Myometrial cell (primary cell): ENCODE results near the gene SELENOS. TPM values are rescaled to one million over a fixed set of nuclear protein-coding genes. Genes with fewer than 3 reads are reported as not detected.

Source experiments
- total RNA-seq: library from RNA; depleted of rRNA; stranded (reverse); fragments of >200 nt; gene quantifications from 2 replicates; pipeline ENCODE4 v1.2.3, GENCODE V29; 2015

The SELENOS gene, protein sequence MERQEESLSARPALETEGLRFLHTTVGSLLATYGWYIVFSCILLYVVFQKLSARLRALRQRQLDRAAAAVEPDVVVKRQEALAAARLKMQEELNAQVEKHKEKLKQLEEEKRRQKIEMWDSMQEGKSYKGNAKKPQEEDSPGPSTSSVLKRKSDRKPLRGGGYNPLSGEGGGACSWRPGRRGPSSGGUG
- total RNA-seq, result 79.6 and 83.6 TPM in 2 replicates

DNA sequence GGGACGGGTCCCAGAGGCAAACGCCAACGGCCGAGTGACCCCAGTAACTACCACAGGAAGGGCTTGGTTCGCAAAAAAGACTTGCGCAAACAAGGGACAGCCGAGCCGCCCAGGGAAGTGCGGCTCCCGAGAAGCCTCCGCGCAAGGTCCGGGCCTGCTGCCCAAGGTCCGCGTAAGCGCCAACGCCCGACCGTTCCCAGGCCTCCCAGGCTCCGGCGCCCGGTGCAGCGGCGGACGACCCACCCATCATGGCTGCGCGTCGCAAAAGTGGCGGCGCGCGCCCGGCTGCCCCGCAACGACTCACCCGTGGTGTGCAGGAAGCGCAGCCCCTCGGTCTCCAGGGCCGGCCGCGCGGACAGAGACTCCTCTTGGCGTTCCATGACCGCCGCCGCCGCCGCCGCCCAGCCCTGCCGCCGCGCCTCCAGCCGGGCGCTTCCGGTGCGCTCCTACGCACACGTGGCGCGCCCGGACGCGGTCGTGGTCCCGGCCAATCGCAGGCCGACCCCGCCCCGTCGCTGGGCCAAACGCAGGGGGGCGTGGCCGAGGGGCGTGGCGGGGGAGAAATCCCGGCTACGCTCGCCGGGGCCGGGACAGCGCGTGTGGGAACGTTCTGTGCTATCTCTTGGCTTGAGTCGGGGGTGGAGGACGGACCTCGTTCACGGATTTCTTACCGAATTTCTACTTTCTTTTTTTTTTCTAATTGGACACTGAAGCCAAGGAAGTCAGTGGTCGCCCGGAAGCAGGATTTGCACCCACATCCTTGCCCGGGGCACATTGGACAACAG is at the start of gene SELENOS:
TSS of gene SELENOS (minus strand) at position 448 of the 785 bp plus-strand sequence. CDS start at position 380, 68 bp downstream.

DNA sequence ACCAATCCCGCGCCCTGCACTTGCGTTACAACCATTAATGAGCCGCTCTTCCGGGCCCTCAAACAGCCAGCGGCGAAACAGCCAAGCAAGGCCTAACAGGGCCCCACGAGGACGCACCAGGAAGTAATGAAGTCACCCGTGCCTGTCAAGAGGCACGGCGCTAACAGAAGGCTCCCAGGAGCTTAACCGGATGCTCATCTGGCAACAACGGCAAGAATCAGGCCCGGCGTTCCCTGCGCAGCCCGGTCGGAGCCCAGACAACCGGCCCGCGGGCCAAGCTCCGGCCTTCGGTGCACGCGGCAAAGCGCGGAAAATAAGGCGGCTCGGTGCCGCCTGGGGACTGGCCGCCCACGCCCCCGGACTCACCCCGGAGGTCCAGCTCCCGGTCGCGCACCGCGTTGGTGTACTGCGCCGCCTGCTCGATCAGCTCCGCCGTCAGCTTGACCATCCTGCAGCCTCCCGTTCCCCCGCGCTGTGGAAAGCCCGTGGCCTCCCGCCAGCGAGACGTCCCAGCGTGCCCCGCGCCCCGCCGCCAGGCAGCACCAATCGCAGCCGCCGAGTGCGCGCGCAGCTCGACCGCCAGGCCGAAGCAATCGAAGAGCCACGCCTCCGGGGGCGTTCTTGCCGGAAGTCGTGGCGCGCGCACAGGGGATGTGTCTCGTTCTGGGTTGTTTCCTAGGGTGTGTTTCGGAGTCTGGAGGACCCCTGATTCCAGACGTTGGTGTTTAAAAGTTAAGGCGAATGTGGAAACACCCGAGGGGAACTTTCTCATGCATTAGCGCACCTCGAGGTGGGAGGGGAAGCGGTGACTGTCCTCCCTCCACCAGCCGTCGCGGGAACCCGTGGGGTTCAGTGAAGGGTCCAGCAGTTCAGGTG is 17.7 kb upstream of the SELENOS start, which contains the start of gene SNRPA1:
TSS of gene SNRPA1 (minus strand) at position 518 of the 876 bp plus-strand sequence. CDS start at position 448, 70 bp downstream.

GRCh38 chr15:101251830-101252820 is 25.2 kb downstream of the SELENOS start, which contains the start of gene CHSY1:
CHSY1 (minus strand) TSS chr15:101252048; CDS start chr15:101251456, 592 bp downstream.

Other genes starting within 250 kb of the SELENOS start
- gene CHSY1, start 25.4 kb downstream of the SELENOS start, total RNA-seq, result 25.1 and 26.4 TPM in 2 replicates
- 53.9 and 83.6 TPM in 2 replicates for gene SNRPA1, start 17.8 kb upstream of the SELENOS start, total RNA-seq
- not detected in 2 replicates for gene PCSK6, start 212.2 kb upstream of the SELENOS start, total RNA-seq